Left forelimb (tissue), 1 donor: ENCODE results near the gene TSPAN4.

Source experiments
- DNase-seq: peaks from one replicate; pipeline ENCODE4 v3.0.0-alpha.2; 2018; ENCODE audit warnings: low spot score

TSPAN4 gene

GRCh38 chr11:804599-804964 is 38.1 kb upstream of the TSPAN4 start:
- DNase-seq = no peak

- no peak for DNase-seq
Measured at GRCh38 chr11:808427-809286, 34.0 kb upstream of the TSPAN4 start.

- peak; percentile 99 for DNase-seq
Measured at GRCh38 chr11:809287-810039, 33.2 kb upstream of the TSPAN4 start, which contains the start of gene RPLP2. Gene RPLP2, plus strand, starts transcription at chr11:809967. Its CDS starts 268 bp downstream, at chr11:810235.

GRCh38 chr11:810040-810567 is 32.5 kb upstream of the TSPAN4 start:
- no peak for DNase-seq

- no peak for DNase-seq
Measured at GRCh38 chr11:811446-812245, 31.0 kb upstream of the TSPAN4 start.

GRCh38 chr11:812390-812789 is 30.3 kb upstream of the TSPAN4 start:
- no peak for DNase-seq

GRCh38 chr11:813072-813455 is 29.6 kb upstream of the TSPAN4 start:
- DNase-seq = no peak

GRCh38 chr11:813456-814096 is 29.1 kb upstream of the TSPAN4 start:
- no peak for DNase-seq

- no peak for DNase-seq
Measured at GRCh38 chr11:815675-816432, 26.8 kb upstream of the TSPAN4 start.

GRCh38 chr11:816433-816779 is 26.2 kb upstream of the TSPAN4 start:
- DNase-seq = no peak

GRCh38 chr11:818396-819128 is 24.1 kb upstream of the TSPAN4 start, which contains the start of gene PNPLA2:
Gene PNPLA2, plus strand, starts transcription at chr11:818914. Its CDS starts 805 bp downstream, at chr11:819719.
- DNase-seq = no peak

- peak; percentile 94 for DNase-seq
Measured at GRCh38 chr11:819129-819931, 23.3 kb upstream of the TSPAN4 start.

GRCh38 chr11:819943-820649 is 22.6 kb upstream of the TSPAN4 start:
- DNase-seq = no peak

- no peak for DNase-seq
Measured at GRCh38 chr11:820655-821511, 21.8 kb upstream of the TSPAN4 start.

- DNase-seq = no peak
Measured at GRCh38 chr11:821512-822371, 20.9 kb upstream of the TSPAN4 start.

- no peak for DNase-seq
Measured at GRCh38 chr11:823441-824291, 19.0 kb upstream of the TSPAN4 start.
